Measurements from ENCODE around the gene AKAP7.

Gene AKAP7

GRCh38 chr6:131255911-131256310 is 120.6 kb downstream of the AKAP7 start:
- Histone ChIP-seq H3K36me3 (ENCODE audit: low read length) (no peaks in the 10 kb centered on the region), H3K27me3 (ENCODE audit: low read length) (no peaks in the 10 kb centered on the region), H4K20me1 (ENCODE audit: low read depth, low read length) (no peaks in the 10 kb centered on the region), H3K9me2 (replicated peaks; ENCODE audit: insufficient read depth, low read length) (no peaks in the 10 kb centered on the region), H3K27ac (ENCODE audit: low read depth, low read length) (no peak overlapping the region), H3K4me3 (ENCODE audit: insufficient read depth, low read length, poor library complexity, severe bottlenecking) (no peak overlapping the region), H3K9ac (ENCODE audit: low read length) (no peak overlapping the region), H3K79me2 (ENCODE audit: insufficient read depth, low read length) (no peaks in the 10 kb centered on the region), H2AFZ (ENCODE audit: low read depth, low read length, severe bottlenecking) (no peak overlapping the region), H3K4me2 (ENCODE audit: low read depth, low read length, poor library complexity, severe bottlenecking) (no peak overlapping the region), H3F3A (ENCODE audit: insufficient read depth) (no peaks in the 10 kb centered on the region), H3K9me3 (ENCODE audit: insufficient read depth, low read length) (no peaks in the 10 kb centered on the region)
- no peak for TF ChIP-seq EZH2phosphoT487 (conservative IDR thresholded peaks at IDR 0.05; ENCODE audit: low read length)
- TF ChIP-seq, protein P1, sequence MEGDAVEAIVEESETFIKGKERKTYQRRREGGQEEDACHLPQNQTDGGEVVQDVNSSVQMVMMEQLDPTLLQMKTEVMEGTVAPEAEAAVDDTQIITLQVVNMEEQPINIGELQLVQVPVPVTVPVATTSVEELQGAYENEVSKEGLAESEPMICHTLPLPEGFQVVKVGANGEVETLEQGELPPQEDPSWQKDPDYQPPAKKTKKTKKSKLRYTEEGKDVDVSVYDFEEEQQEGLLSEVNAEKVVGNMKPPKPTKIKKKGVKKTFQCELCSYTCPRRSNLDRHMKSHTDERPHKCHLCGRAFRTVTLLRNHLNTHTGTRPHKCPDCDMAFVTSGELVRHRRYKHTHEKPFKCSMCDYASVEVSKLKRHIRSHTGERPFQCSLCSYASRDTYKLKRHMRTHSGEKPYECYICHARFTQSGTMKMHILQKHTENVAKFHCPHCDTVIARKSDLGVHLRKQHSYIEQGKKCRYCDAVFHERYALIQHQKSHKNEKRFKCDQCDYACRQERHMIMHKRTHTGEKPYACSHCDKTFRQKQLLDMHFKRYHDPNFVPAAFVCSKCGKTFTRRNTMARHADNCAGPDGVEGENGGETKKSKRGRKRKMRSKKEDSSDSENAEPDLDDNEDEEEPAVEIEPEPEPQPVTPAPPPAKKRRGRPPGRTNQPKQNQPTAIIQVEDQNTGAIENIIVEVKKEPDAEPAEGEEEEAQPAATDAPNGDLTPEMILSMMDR (IDR thresholded peaks at IDR 0.05; ENCODE audit: insufficient read depth, low read length, poor library complexity, severe bottlenecking) = no peak

DNA sequence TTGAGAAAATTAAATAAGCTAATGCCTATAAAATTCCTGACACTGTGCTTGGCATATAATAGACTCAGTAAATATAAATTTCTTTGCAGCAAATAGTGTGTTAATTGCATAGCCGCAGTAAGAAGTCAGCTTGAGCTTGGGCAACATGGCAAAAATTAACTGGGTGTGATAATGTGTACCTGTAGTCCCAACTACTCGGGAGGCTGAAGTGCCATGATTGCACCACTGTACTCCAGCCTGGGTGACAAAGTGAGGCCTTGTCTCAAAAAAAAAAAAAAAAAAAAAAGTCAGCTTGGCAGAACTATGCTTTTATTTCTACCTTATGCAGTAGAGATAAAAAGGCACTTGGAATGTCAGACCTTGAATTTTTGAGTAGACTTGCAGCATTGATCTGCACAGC is 121.8 kb downstream of the AKAP7 start:
- no peaks in the 10 kb centered on the region for H3K27me3 ChIP-seq (ENCODE audit: low read length)
- TF ChIP-seq EZH2phosphoT487 (conservative IDR thresholded peaks at IDR 0.05; ENCODE audit: low read length) = no peak
- TF ChIP-seq, protein P1 (IDR thresholded peaks at IDR 0.05; ENCODE audit: insufficient read depth, low read length, poor library complexity, severe bottlenecking) = no peak
- H3K27ac ChIP-seq (ENCODE audit: low read depth, low read length) = no peak overlapping the region
- no peaks in the 10 kb centered on the region for H3F3A ChIP-seq (ENCODE audit: insufficient read depth)
- H2AFZ ChIP-seq (ENCODE audit: low read depth, low read length, severe bottlenecking) = no peak overlapping the region
- no peaks in the 10 kb centered on the region for H3K36me3 ChIP-seq (ENCODE audit: low read length)
- H3K9ac ChIP-seq (ENCODE audit: low read length) = no peak overlapping the region
- no peaks in the 10 kb centered on the region for H4K20me1 ChIP-seq (ENCODE audit: low read depth, low read length)
- no peak overlapping the region for H3K4me2 ChIP-seq (ENCODE audit: low read depth, low read length, poor library complexity, severe bottlenecking)
- H3K9me3 ChIP-seq (ENCODE audit: insufficient read depth, low read length) = no peaks in the 10 kb centered on the region
- no peaks in the 10 kb centered on the region for H3K79me2 ChIP-seq (ENCODE audit: insufficient read depth, low read length)
- no peaks in the 10 kb centered on the region for H3K9me2 ChIP-seq (replicated peaks; ENCODE audit: insufficient read depth, low read length)
- no peak overlapping the region for H3K4me3 ChIP-seq (ENCODE audit: insufficient read depth, low read length, poor library complexity, severe bottlenecking)

GRCh38 chr6:131258010-131258652 is 122.9 kb downstream of the AKAP7 start:
- Histone ChIP-seq H3K27me3 (ENCODE audit: low read length) (no peaks in the 10 kb centered on the region), H3K79me2 (ENCODE audit: insufficient read depth, low read length) (no peaks in the 10 kb centered on the region), H3K9me2 (replicated peaks; ENCODE audit: insufficient read depth, low read length) (no peaks in the 10 kb centered on the region), H3K27ac (ENCODE audit: low read depth, low read length) (no peak overlapping the region), H3K4me2 (ENCODE audit: low read depth, low read length, poor library complexity, severe bottlenecking) (no peak overlapping the region), H3K9me3 (ENCODE audit: insufficient read depth, low read length) (no peaks in the 10 kb centered on the region), H4K20me1 (ENCODE audit: low read depth, low read length) (no peaks in the 10 kb centered on the region), H3F3A (ENCODE audit: insufficient read depth) (no peaks in the 10 kb centered on the region), H2AFZ (ENCODE audit: low read depth, low read length, severe bottlenecking) (no peak overlapping the region), H3K4me3 (ENCODE audit: insufficient read depth, low read length, poor library complexity, severe bottlenecking) (no peak overlapping the region), H3K36me3 (ENCODE audit: low read length) (no peaks in the 10 kb centered on the region), H3K9ac (ENCODE audit: low read length) (no peak overlapping the region)
- TF ChIP-seq, protein P1 (IDR thresholded peaks at IDR 0.05; ENCODE audit: insufficient read depth, low read length, poor library complexity, severe bottlenecking) = no peak

All from SU-DHL-6 (cell line).